ENCODE measurements around the gene KCTD19.

The KCTD19 gene

GRCh38 chr16:67241008-67241900, 85.3 kb downstream of the KCTD19 start:
- no peak for FAIRE-seq

GRCh38 chr16:67240506-67240905, 86.0 kb downstream of the KCTD19 start:
- no peak for FAIRE-seq
